Heart right ventricle (tissue), 16 donors: ENCODE measurements around the gene ADAMTS5. TPM values are rescaled to one million over a fixed set of nuclear protein-coding genes. Genes with fewer than 3 reads are reported as not detected.

Source experiments
- ATAC-seq, 8 donors: fragments of 200-7000 bp; cut with Tn5 transposase; one replicate each; pipeline ENCODE4 v1.9.1; 2020; ENCODE audit warnings: mild to moderate bottlenecking in 8 of 8, moderate library complexity in 8 of 8, moderate number of reproducible peaks in 1 of 8
- DNase-seq, 2 donors: peaks; one replicate each; pipeline ENCODE4 v3.0.0-alpha.2; 2020
- H3K27ac ChIP-seq, 10 donors: fragments of 200-600 bp; sonication (generic) in 2 of 10; one replicate each; pipeline versions ENCODE4 v1.5.0 to v1.8.0; 2020 to 2022; ENCODE audit warnings: mild to moderate bottlenecking in 3 of 10
- H3K27me3 ChIP-seq, 7 donors: fragments of 200-600 bp; one replicate each; pipeline ENCODE4 v1.8.0; 2021 to 2022; ENCODE audit warnings: mild to moderate bottlenecking in 2 of 7
- H3K36me3 ChIP-seq, 9 donors: fragments of 200-600 bp; sonication (generic) in 1 of 9; one replicate each; pipeline versions ENCODE4 v1.5.0 to v1.8.0; 2020 to 2022; ENCODE audit warnings: mild to moderate bottlenecking in 2 of 9
- H3K4me1 ChIP-seq, 9 donors: fragments of 200-600 bp; sonication (generic) in 1 of 9; one replicate each; pipeline versions ENCODE4 v1.5.0 to v1.8.0; 2020 to 2022; ENCODE audit warnings: mild to moderate bottlenecking in 4 of 9
- H3K4me3 ChIP-seq, 10 donors: fragments of 200-600 bp; sonication (generic) in 2 of 10; one replicate each; pipeline versions ENCODE4 v1.5.0 to v1.8.0; 2020 to 2022; ENCODE audit warnings: mild to moderate bottlenecking in 7 of 10, moderate library complexity in 2 of 10
- H3K9me3 ChIP-seq, 11 donors: fragments of 200-600 bp in 10 of 11; sonication (generic) in 2 of 11; one replicate each; pipeline versions ENCODE4 v1.5.0 to v1.8.0; 2013 to 2022; ENCODE audit warnings: mild to moderate bottlenecking in 2 of 11, control low read depth in 1 of 11, moderate library complexity in 1 of 11
- CTCF ChIP-seq, 9 donors: fragments of 200-600 bp; sonication (generic) in 2 of 9; IDR thresholded peaks; one replicate each; pipeline versions ENCODE4 v1.5.0 to v1.8.0; 2021 to 2022; ENCODE audit warnings: antibody characterized with exemption in 9 of 9, mild to moderate bottlenecking in 5 of 9, moderate library complexity in 1 of 9
- WGBS, 2 donors: extraction: QIAGEN DNeasy Blood & Tissue Kit; methylation state at CpG; one replicate each; pipeline ENCODE4 v1.1.7; 2013; ENCODE audit warnings: inconsistent platforms in 1 of 2; 5-methylcytosine and 5-hydroxymethylcytosine counted together
- intact Hi-C, 10 donors: fragments of 100-400 bp; cut with DNase I; formaldehyde crosslinking; loops; one replicate each; pipeline versions ENCODE4 v1.11.1 to v1.14.2; 2022
- polyA plus RNA-seq, 2 donors: library from polyadenylated mRNA; stranded (reverse); fragments of 200-250 nt; gene quantifications; one replicate each; pipeline ENCODE4 v1.2.3, GENCODE V29; 2013
- total RNA-seq, 10 donors: library from RNA; stranded (reverse); fragmentation: NEBNext Ultra II Directional in 3 of 10; extraction: Animal tissue kit (Norgen Biotek cat#: 25700) in 3 of 10; gene quantifications; one replicate each; pipeline versions ENCODE4 v1.2.1 to v1.2.4, GENCODE V29; 2021 to 2023
- donor health status: Arrhythmogenic right ventricular cardiomyopathy.
- donor health status: ischemic (EF 13 %, LVEDD 7.1; RV severe dilation, severe dysfunction).
- donor health status: healthy with polysubstance abuse.
- donor health status: DM: no; HTN: yes; CAD: no.
- donor health status: DM: no; HTN: no; CAD: no.
- donor health status: ischemic (EF 25% LVEDD 6.9; RV normal size, moderate dysfunction).
- donor health status: ischemic (EF 25% LVEDD 5.7; RV mildly dilated, moderate dysfunction).
- donor health status: healthy.
- donor health status: DM: yes; HTN: yes; CAD: no.
- donor health status: Ischemic cardiomyopathy.
- donor health status: ischemic (EF 35%, LVEDD 5.7; RV mildly dilated, moderate dysfunction).
- donor health status: nonischemic (EF 11% LVEDD 7.7; RV severe dilation, severe dysfunction).
- donor health status: DM: yes; HTN: yes; CAD: no.
- donor health status: PGD.
- donor health status: ischemic (EF 29% LVEDD 5.4; RV normal size, mild dysfunction).
- donor health status: nonischemic (EF 23%, LVEDD 6.1; RV moderate dilation, normal function).

ADAMTS5 gene
- total and polyA plus RNA-seq, 12 donors = 1.6 to 7.1 (median 2.9) TPM

- intact Hi-C loops = loop anchor here in 3 of 10 donors (5.0 to 10.0 kb wide), 5 partner anchors 37 to 601 kb away; no protein-coding TSS in a partner anchor
- Histone ChIP-seq H3K4me1 (peaks cover 0 to 45% (median 24%) of the 10 kb centered on the region in 9 donors), H3K27me3 (peaks cover 0 to 56% (median 28%) of the 10 kb centered on the region in 7 donors), H3K4me3 (peak overlapping the region in 9 of 10 donors; percentile 53 to 76 (median 64)), H3K9me3 (no peaks in the 10 kb centered on the region), H3K27ac (peak overlapping the region in 8 of 10 donors; percentile 0 to 82 (median 69)), H3K36me3 (no peaks in the 10 kb centered on the region)
- 80 to 81% methylated on average over 14 of the region's 14 CpGs for WGBS, 2 donors
- no peak for TF ChIP-seq CTCF (IDR thresholded peaks at IDR 0.05)
- ATAC-seq = peak; percentile 57 to 75 (median 68)
- DNase-seq = peak; percentile 52 to 62
These were observed 2.6 kb downstream of the ADAMTS5 start for GRCh38 chr21:26964170-26964778.

GRCh38 chr21:26962621-26963181 lies 4.2 kb downstream of the ADAMTS5 start:
- TF ChIP-seq CTCF (IDR thresholded peaks at IDR 0.05) = no peak
- H3K27ac ChIP-seq = peak overlapping the region in 4 of 10 donors; percentile 64 to 82 (median 74)
- H3K4me3 ChIP-seq = peak overlapping the region in 6 of 10 donors; percentile 2 to 76 (median 45)
- H3K9me3 ChIP-seq = no peaks in the 10 kb centered on the region
- 85 to 86% methylated on average over 3 of the region's 3 CpGs for WGBS, 2 donors
- intact Hi-C loops = loop anchor here in 3 of 10 donors (5.0 to 10.0 kb wide), 5 partner anchors 35 to 602 kb away; no protein-coding TSS in a partner anchor
- no peak for ATAC-seq
- H3K27me3 ChIP-seq = peaks cover 0 to 41% (median 16%) of the 10 kb centered on the region in 7 donors
- H3K36me3 ChIP-seq = no peaks in the 10 kb centered on the region
- H3K4me1 ChIP-seq = peaks cover 0 to 49% (median 31%) of the 10 kb centered on the region in 9 donors
- no peak for DNase-seq

- ATAC-seq = no peak
- no peaks in the 10 kb centered on the region for H3K9me3 ChIP-seq
- peaks cover 0 to 30% (median 12%) of the 10 kb centered on the region in 7 donors for H3K27me3 ChIP-seq
- no peaks in the 10 kb centered on the region for H3K36me3 ChIP-seq
- peak overlapping the region in 2 of 10 donors; percentile 51 to 70 for H3K27ac ChIP-seq
- H3K4me1 ChIP-seq = peaks cover 0 to 39% (median 23%) of the 10 kb centered on the region in 9 donors
- no peak for DNase-seq
- no peak overlapping the region for H3K4me3 ChIP-seq
- TF ChIP-seq CTCF (IDR thresholded peaks at IDR 0.05) = peak in 6 of 9 donors; percentile 17 to 30 (median 24)
- intact Hi-C loops = loop anchor here in 3 of 10 donors (5.0 to 10.0 kb wide), 5 partner anchors 34 to 603 kb away; no protein-coding TSS in a partner anchor
- 57 to 63% methylated on average over 4 of the region's 4 CpGs for WGBS, 2 donors
These were observed 5.2 kb downstream of the ADAMTS5 start for GRCh38 chr21:26961698-26962097.

- Histone ChIP-seq H3K36me3 (peaks cover 0 to 8% (median 0%) of the 10 kb centered on the region in 9 donors), H3K9me3 (no peaks in the 10 kb centered on the region), H3K27ac (peak overlapping the region in 5 of 10 donors; percentile 4 to 52 (median 36)), H3K27me3 (peaks cover 0 to 4% (median 0%) of the 10 kb centered on the region in 7 donors), H3K4me3 (no peak overlapping the region), H3K4me1 (peaks cover 0 to 39% (median 18%) of the 10 kb centered on the region in 9 donors)
- peak in 7 of 8 donors; percentile 27 to 70 (median 57) for ATAC-seq
- 40 to 58% methylated on average over 2 of the region's 2 CpGs for WGBS, 2 donors
- intact Hi-C loops = no loop called here
- TF ChIP-seq CTCF (IDR thresholded peaks at IDR 0.05) = no peak
- peak in 1 of 2 donors; percentile 26 for DNase-seq
These were observed 8.1 kb downstream of the ADAMTS5 start for GRCh38 chr21:26958788-26959187.
